ENCODE results near the gene ZBTB12. TPM values are rescaled to one million over a fixed set of nuclear protein-coding genes. Genes with fewer than 3 reads are reported as not detected.

ZBTB12 gene
- total RNA-seq, 1 experiment from 2014 or later, result 1.2 TPM

DNA sequence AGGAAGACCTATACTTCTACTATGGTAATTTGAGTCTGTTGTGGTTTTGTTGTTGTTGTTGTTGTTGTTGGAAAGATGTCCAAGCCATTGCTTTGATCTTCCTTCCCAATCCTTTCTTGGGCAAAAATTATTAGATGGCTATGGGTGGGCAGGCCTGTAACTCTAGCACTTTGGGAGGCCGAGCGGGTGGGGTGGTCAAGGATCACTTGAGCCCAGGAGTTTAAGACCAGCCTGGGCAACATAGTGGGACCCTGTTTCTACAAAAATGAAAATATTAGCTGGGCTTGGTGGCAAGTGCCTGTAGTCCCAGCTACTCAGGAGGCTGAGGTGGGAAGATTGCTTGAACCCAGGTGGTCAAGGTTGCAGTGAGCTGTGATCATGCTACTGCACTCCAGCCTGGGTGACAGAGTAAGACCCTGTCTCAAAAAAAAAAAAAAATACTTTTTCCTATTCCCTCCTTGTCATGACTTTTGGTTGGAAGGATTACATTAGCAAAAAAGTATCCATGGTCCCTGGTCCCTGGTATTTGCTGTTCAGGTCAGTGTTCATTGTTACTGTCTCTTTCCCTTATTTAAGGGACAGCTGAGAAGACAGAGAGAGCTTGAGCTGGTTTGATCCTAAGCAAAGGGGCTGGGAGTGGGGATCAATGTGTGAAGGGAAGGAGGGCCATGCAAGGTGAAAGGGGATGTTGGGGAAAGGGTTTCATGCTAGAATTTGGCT, 51.0 kb downstream of the ZBTB12 start:
- no peak for DNase-seq (ENCODE audit: low read depth)

Other genes starting within 250 kb of the ZBTB12 start
- gene BAG6, start 249.4 kb downstream of the ZBTB12 start, total RNA-seq (2014; rRNA removed; shearing (Covaris generic)), result 124 and 161 TPM in 2 replicates
- gene APOM, start 246.2 kb downstream of the ZBTB12 start, total RNA-seq (2014; rRNA removed; shearing (Covaris generic)), result 2.5 and 3.4 TPM in 2 replicates
- 13.9 and 18.6 TPM in 2 replicates for gene C6orf47, start 241.3 kb downstream of the ZBTB12 start, total RNA-seq (2014; rRNA removed; shearing (Covaris generic))
- 20.0 and 22.5 TPM in 2 replicates for gene GPANK1, start 237.1 kb downstream of the ZBTB12 start, total RNA-seq (2014; rRNA removed; shearing (Covaris generic))
- 371 and 469 TPM in 2 replicates for gene CSNK2B, start 236.0 kb downstream of the ZBTB12 start, total RNA-seq (2014; rRNA removed; shearing (Covaris generic))
- 0.36 and 1.3 TPM in 2 replicates for gene LY6G5B, start 232.1 kb downstream of the ZBTB12 start, total RNA-seq (2014; rRNA removed; shearing (Covaris generic))
- 2.9 and 3.2 TPM in 2 replicates for gene LY6G5C, start 221.0 kb downstream of the ZBTB12 start, total RNA-seq (2014; rRNA removed; shearing (Covaris generic))
- 36.7 and 36.9 TPM in 2 replicates for gene ABHD16A, start 198.8 kb downstream of the ZBTB12 start, total RNA-seq (2014; rRNA removed; shearing (Covaris generic))
- not detected in 2 replicates for gene LY6G6F, start 195.2 kb downstream of the ZBTB12 start, total RNA-seq (2014; rRNA removed; shearing (Covaris generic))
- gene LY6G6D, start 186.7 kb downstream of the ZBTB12 start, total RNA-seq (2014; rRNA removed; shearing (Covaris generic)), result not detected in 2 replicates
- not detected in 2 replicates for gene LY6G6C, start 180.3 kb downstream of the ZBTB12 start, total RNA-seq (2014; rRNA removed; shearing (Covaris generic))
- gene MPIG6B, start 178.7 kb downstream of the ZBTB12 start, total RNA-seq (2014; rRNA removed; shearing (Covaris generic)), result not detected in 2 replicates
- gene DDAH2, start 172.8 kb downstream of the ZBTB12 start, total RNA-seq (2014; rRNA removed; shearing (Covaris generic)), result 39.4 and 53.3 TPM in 2 replicates
- gene CLIC1, start 165.6 kb downstream of the ZBTB12 start, total RNA-seq (2014; rRNA removed; shearing (Covaris generic)), result 1,387 and 1,552 TPM in 2 replicates
- 14.1 and 17.8 TPM in 2 replicates for gene MSH5, start 162.1 kb downstream of the ZBTB12 start, total RNA-seq (2014; rRNA removed; shearing (Covaris generic))
- 0.72 and 2.7 TPM in 2 replicates for gene SAPCD1, start 139.4 kb downstream of the ZBTB12 start, total RNA-seq (2014; rRNA removed; shearing (Covaris generic))
- gene VWA7, start 124.8 kb downstream of the ZBTB12 start, total RNA-seq (2014; rRNA removed; shearing (Covaris generic)), result 0.10 and 0.36 TPM in 2 replicates
- gene VARS1, start 106.3 kb downstream of the ZBTB12 start, total RNA-seq (2014; rRNA removed; shearing (Covaris generic)), result 26.4 and 33.6 TPM in 2 replicates
- 145 and 164 TPM in 2 replicates for gene LSM2, start 95.1 kb downstream of the ZBTB12 start, total RNA-seq (2014; rRNA removed; shearing (Covaris generic))
- gene HSPA1L, start 86.8 kb downstream of the ZBTB12 start, total RNA-seq (2014; rRNA removed; shearing (Covaris generic)), result 0.68 and 0.84 TPM in 2 replicates
- gene HSPA1A, start 86.5 kb downstream of the ZBTB12 start, total RNA-seq (2014; rRNA removed; shearing (Covaris generic)), result 141 and 155 TPM in 2 replicates
- gene HSPA1B, start 74.3 kb downstream of the ZBTB12 start, total RNA-seq (2014; rRNA removed; shearing (Covaris generic)), result 82.1 and 101 TPM in 2 replicates
- gene NEU1, start 39.3 kb downstream of the ZBTB12 start, total RNA-seq (2014; rRNA removed; shearing (Covaris generic)), result 55.3 and 66.7 TPM in 2 replicates
- gene SLC44A4, start 23.1 kb downstream of the ZBTB12 start, total RNA-seq (2014; rRNA removed; shearing (Covaris generic)), result 1.5 TPM in 1 of 2 replicates, not detected in the other
- gene EHMT2, start 4.4 kb downstream of the ZBTB12 start, total RNA-seq (2014; rRNA removed; shearing (Covaris generic)), result 38.6 and 46.1 TPM in 2 replicates
- gene C2, start 25.6 kb upstream of the ZBTB12 start, total RNA-seq (2014; rRNA removed; shearing (Covaris generic)), result not detected in 2 replicates
- 0.72 and 1.8 TPM in 2 replicates for gene CFB, start 44.0 kb upstream of the ZBTB12 start, total RNA-seq (2014; rRNA removed; shearing (Covaris generic))
- 235 and 246 TPM in 2 replicates for gene NELFE, start 56.9 kb upstream of the ZBTB12 start, total RNA-seq (2014; rRNA removed; shearing (Covaris generic))
- 30.4 and 36.5 TPM in 2 replicates for gene SKIC2, start 57.1 kb upstream of the ZBTB12 start, total RNA-seq (2014; rRNA removed; shearing (Covaris generic))
- gene DXO, start 70.1 kb upstream of the ZBTB12 start, total RNA-seq (2014; rRNA removed; shearing (Covaris generic)), result 21.0 and 27.8 TPM in 2 replicates
- 0.96 and 1.3 TPM in 2 replicates for gene C4A, start 80.0 kb upstream of the ZBTB12 start, total RNA-seq (2014; rRNA removed; shearing (Covaris generic))
- gene C4B, start 112.7 kb upstream of the ZBTB12 start, total RNA-seq (2014; rRNA removed; shearing (Covaris generic)), result 0.68 and 0.72 TPM in 2 replicates
- not detected in 2 replicates for gene CYP21A2, start 136.3 kb upstream of the ZBTB12 start, total RNA-seq (2014; rRNA removed; shearing (Covaris generic))
- gene TNXB, start 207.3 kb upstream of the ZBTB12 start, total RNA-seq (2014; rRNA removed; shearing (Covaris generic)), result 0.12 and 0.20 TPM in 2 replicates
- 20.5 and 23.5 TPM in 2 replicates for gene ATF6B, start 226.2 kb upstream of the ZBTB12 start, total RNA-seq (2014; rRNA removed; shearing (Covaris generic))
- gene FKBPL, start 228.2 kb upstream of the ZBTB12 start, total RNA-seq (2014; rRNA removed; shearing (Covaris generic)), result 14.5 and 15.2 TPM in 2 replicates
- gene PRRT1, start 249.9 kb upstream of the ZBTB12 start, total RNA-seq (2014; rRNA removed; shearing (Covaris generic)), result 0.49 TPM in 1 of 2 replicates, not detected in the other